SIG-M5 treated with dmso at 0.1 percent for 504 hours (cell line): ENCODE measurements around the gene SEMA4D.

Experiments
- DNase-seq: peaks from one replicate; lab custom pipeline; 2025; ENCODE audit not compliant: unreplicated experiment; lab: John Stamatoyannopoulos, UW

SEMA4D gene

GRCh38 chr9:89325733-89326132, 172.2 kb downstream of the SEMA4D start:
- no peak for DNase-seq

- no peak for DNase-seq
Observed at GRCh38 chr9:89323390-89323789, 174.5 kb downstream of the SEMA4D start.

- DNase-seq, result no peak
Observed at GRCh38 chr9:89319015-89319905, 178.7 kb downstream of the SEMA4D start.

GRCh38 chr9:89318123-89319014, 179.5 kb downstream of the SEMA4D start, which contains the start of gene SECISBP2:
Gene SECISBP2 (plus strand): TSS chr9:89318500. CDS start chr9:89318577, 77 bp downstream.
- peak; percentile 95 for DNase-seq

- DNase-seq, result no peak
Observed at GRCh38 chr9:89317282-89317681, 180.6 kb downstream of the SEMA4D start.

GRCh38 chr9:89315482-89315881, 182.4 kb downstream of the SEMA4D start:
- DNase-seq, result no peak

GRCh38 chr9:89314955-89315354, 183.0 kb downstream of the SEMA4D start:
- no peak for DNase-seq

GRCh38 chr9:89313842-89314241, 184.1 kb downstream of the SEMA4D start:
- DNase-seq, result no peak

GRCh38 chr9:89312222-89312571, 185.7 kb downstream of the SEMA4D start:
- peak; percentile 17 for DNase-seq

- no peak for DNase-seq
Observed at GRCh38 chr9:89311346-89312221, 186.3 kb downstream of the SEMA4D start.
